Astrocyte of the cerebellum (primary cell): Measurements from ENCODE around the gene BLID.

ENCODE experiments used
- DNase-seq: peaks from one replicate; pipeline ENCODE4 v3.0.0-alpha.2; 2011; ENCODE audit warnings: low read depth
- H3K4me3 ChIP-seq: 2 replicates; pipeline ENCODE4 v1.5.1; 2011; ENCODE audit warnings: mild to moderate bottlenecking, low read depth, low read length, moderate library complexity
- in situ Hi-C: cut with HindIII; loops from 2 replicates; pipeline ENCODE4 v1.10.0; 2017; ENCODE audit warnings: low sequenced_read_pairs
- TF ChIP-seq, protein P1 (sequence below): IDR thresholded peaks from 2 replicates; pipeline ENCODE4 v1.5.1; 2012; ENCODE audit warnings: low read length, low read depth, moderate library complexity, mild to moderate bottlenecking; ENCODE audit errors: missing control alignments

Gene BLID

DNA sequence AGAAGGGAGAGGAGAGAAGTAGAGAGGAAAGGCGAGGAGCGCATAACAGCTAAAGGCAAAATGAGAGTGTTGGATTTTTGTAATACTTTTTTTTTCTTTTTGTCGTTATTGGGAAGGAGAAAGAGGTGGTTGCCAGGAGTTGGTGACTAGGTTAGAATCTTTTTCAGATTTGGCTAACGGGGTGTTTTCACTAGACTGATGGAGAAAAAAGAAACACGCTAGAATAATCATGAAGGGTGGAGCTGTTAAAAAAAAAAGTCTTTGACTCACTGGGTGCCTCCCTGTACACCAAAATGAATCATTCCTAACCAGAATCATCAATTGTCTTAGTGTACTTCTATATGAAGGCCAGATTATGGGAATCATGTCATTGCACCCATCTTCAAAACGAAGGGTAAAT, 12.7 kb downstream of the BLID start:
- TF ChIP-seq, protein P1, sequence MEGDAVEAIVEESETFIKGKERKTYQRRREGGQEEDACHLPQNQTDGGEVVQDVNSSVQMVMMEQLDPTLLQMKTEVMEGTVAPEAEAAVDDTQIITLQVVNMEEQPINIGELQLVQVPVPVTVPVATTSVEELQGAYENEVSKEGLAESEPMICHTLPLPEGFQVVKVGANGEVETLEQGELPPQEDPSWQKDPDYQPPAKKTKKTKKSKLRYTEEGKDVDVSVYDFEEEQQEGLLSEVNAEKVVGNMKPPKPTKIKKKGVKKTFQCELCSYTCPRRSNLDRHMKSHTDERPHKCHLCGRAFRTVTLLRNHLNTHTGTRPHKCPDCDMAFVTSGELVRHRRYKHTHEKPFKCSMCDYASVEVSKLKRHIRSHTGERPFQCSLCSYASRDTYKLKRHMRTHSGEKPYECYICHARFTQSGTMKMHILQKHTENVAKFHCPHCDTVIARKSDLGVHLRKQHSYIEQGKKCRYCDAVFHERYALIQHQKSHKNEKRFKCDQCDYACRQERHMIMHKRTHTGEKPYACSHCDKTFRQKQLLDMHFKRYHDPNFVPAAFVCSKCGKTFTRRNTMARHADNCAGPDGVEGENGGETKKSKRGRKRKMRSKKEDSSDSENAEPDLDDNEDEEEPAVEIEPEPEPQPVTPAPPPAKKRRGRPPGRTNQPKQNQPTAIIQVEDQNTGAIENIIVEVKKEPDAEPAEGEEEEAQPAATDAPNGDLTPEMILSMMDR, result no peak
- H3K4me3 ChIP-seq, result peak overlapping the region; percentile 79
- DNase-seq, result no peak
- in situ Hi-C loops, result loop anchor here (5.0 kb wide), 1 partner anchor 456 kb away; no protein-coding TSS in a partner anchor

DNA sequence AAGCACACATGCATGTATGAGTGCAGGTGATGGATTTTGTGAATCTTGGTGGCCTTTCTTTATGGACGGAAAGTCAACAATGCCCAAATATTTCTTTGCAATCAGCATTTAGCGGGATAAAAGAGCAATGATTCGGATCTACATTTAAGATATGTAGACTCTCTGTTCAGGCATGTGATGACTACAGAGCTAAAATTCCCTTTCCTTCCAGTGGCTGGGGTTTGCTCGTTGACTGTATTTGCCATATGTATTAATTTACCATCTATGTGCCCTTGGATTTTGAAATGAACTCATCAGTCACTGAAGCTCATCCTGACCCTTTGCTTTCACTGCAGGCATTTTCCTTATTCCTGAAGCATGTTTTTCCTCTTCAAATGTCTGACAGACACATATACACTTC, 13.6 kb downstream of the BLID start:
- DNase-seq, result no peak
- in situ Hi-C loops, result loop anchor here (5.0 kb wide), 1 partner anchor 455 kb away; no protein-coding TSS in a partner anchor
- H3K4me3 ChIP-seq, result peak overlapping the region; percentile 79
- TF ChIP-seq, protein P1, result no peak

DNA sequence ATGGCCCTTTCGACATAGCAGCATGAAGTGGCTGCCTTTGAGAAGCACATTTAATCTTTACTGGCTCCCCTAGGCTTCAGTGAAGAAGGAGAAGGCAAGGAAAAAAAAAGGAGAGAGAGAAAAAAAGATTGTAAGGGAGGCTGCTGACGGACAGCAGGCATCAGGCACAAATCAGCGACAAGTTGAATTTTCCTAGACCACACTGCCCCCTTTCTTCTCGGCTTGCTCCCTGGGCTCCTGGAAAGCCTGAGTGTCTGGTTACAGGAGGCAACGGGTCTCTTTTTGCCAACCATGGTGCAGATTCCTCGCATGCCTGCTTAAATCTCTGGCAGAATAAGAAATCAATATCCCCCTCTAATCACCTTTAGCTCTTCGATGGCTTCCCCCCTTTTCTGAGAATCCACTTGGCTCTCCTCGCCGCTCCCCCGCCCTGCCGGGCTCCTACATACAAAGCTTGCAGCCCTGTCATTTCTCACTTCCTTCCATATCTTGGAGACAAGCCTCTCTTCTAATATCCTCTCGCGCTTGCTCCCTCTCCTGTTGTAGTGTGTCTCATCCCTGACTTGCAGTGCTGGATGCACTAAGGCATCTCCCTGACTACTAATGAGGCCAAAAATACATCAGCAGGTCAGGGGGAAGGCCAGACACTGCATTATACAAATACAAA, 14.3 kb downstream of the BLID start:
- in situ Hi-C loops, result loop anchor here (5.0 kb wide), 1 partner anchor 454 kb away; no protein-coding TSS in a partner anchor
- DNase-seq, result peak; percentile 87
- peak overlapping the region; percentile 79 for H3K4me3 ChIP-seq
- TF ChIP-seq, protein P1, result peak; percentile 71

DNA sequence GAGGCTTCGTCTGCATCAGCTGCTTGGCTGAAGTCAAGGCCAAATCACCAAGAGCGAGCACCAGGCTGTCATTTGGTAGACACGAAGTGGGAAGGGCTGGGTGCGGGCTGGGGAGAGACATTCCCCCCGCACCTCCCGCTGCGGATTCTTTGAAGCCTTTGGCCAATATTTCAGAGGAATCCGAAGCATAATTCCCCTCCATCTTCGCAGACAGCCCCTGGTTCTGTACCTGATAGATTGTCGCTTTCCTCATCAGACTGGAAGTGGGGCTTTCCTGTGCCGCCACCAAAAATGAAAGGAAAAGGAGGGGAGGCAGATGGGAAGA, 15.3 kb downstream of the BLID start:
- TF ChIP-seq, protein P1, result no peak
- H3K4me3 ChIP-seq, result peak overlapping the region; percentile 79
- peak; percentile 53 for DNase-seq
- in situ Hi-C loops, result loop anchor here (5.0 kb wide), 1 partner anchor 453 kb away; no protein-coding TSS in a partner anchor

DNA sequence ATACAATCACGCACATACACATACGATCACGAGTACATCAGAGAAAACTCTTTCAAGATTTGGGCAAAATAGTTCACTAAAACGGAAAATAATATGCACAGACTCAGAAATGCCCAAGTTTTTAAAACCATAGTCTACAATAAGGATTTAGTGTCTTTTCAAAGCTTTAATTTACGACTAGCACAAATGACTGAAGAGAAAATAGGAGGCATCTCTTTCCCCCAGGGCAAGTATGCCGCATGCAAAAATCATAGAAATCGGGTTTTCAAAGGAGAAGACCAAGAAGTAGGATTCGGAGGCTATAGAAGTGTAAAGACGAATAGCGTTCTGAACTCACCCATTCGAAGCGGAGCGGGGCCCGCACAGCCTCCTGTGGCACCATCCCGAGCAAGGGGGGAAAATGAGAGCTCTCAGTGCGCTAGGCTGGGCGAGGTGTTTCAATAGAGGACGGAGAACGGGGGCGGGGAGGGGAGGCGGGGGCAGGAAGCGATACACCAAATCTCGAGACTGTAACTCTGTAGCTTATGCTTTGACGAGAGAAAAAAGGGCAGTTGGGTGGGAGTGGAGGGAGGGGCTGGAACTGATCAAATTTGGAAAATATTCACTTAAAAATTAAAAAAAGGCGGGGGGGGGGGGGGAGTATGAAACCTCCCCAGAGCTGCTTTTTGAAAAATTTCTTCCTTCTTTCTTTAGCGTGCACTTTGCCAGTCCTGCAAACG, 15.8 kb downstream of the BLID start:
- TF ChIP-seq, protein P1, result no peak
- H3K4me3 ChIP-seq, result peak overlapping the region; percentile 79
- DNase-seq, result peak; percentile 47
- in situ Hi-C loops, result loop anchor here (5.0 kb wide), 1 partner anchor 453 kb away; no protein-coding TSS in a partner anchor

DNA sequence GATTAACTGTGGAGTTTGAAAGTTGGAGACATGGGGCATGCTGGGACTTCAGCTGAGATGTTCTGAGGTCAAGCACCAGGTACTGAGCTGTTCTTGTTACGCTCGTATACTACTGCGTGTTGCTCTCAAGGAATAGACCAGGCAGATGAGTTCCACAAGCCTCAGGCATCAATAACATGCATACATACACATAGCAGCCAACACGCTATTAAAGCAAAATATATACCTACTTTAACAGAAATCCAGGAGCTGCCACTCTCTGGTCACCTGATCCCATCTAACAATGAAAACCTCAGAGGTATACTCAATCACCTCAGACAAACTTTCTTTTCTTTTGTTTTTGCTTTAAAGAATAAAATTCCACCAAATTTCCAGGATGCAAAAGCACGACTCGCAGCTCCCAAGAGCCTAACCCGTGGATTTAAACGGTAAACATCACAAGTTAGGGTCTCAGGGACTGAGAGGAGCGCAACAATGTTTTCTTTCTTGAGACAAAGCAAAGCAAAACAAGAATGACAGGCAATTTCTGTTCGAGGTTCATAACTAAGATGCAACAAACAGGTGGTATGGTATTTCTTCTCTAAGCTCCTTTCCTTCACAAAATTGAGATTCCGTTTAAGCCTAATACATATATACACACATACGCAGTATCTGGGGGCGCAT, 16.5 kb downstream of the BLID start:
- in situ Hi-C loops, result loop anchor here (5.0 kb wide), 1 partner anchor 452 kb away; no protein-coding TSS in a partner anchor

More for the DNA sequence above, 16.5 kb downstream of the BLID start:
- TF ChIP-seq, protein P1, result no peak
- H3K4me3 ChIP-seq, result peak overlapping the region; percentile 79
- peak; percentile 55 for DNase-seq
